Gastroesophageal sphincter (tissue), 4 donors: Measurements from ENCODE around the gene B4GALT5. TPM values are rescaled to one million over a fixed set of nuclear protein-coding genes. Genes with fewer than 3 reads are reported as not detected.

Experiments used
- ATAC-seq: fragments of 150-250 bp; one replicate; pipeline ENCODE4 v1.9.1; 2016; ENCODE audit warnings: mild to moderate bottlenecking, moderate library complexity
- H3K27ac ChIP-seq, 4 donors: fragments of 200-600 bp; sonication (generic) in 3 of 4; 1 replicate in 3 of 4; 2 replicates in 1 of 4; pipeline ENCODE4 v1.5.1; 2016 to 2019
- H3K27me3 ChIP-seq: fragments of 200-600 bp; sonication (generic); one replicate; pipeline ENCODE4 v1.5.1; 2019
- H3K36me3 ChIP-seq, 2 donors: fragments of 200-600 bp; sonication (generic); one replicate each; pipeline ENCODE4 v1.5.1; 2019; ENCODE audit warnings: control low read depth in 1 of 2
- H3K4me1 ChIP-seq, 3 donors: fragments of 200-600 bp; sonication (generic); 1 replicate in 2 of 3; 2 replicates in 1 of 3; pipeline ENCODE4 v1.5.1; 2016 to 2019; ENCODE audit warnings: control low read depth in 2 of 3
- H3K4me3 ChIP-seq, 2 donors: fragments of 200-600 bp; sonication (generic); one replicate each; pipeline ENCODE4 v1.5.1; 2019; ENCODE audit warnings: mild to moderate bottlenecking in 1 of 2, moderate library complexity in 1 of 2
- H3K9me3 ChIP-seq, 3 donors: fragments of 200-600 bp; sonication (generic); one replicate each; pipeline ENCODE4 v1.5.1; 2017 to 2019; ENCODE audit warnings: control low read depth in 2 of 3
- EP300 ChIP-seq: sonication (generic); formaldehyde crosslinking; IDR thresholded peaks from one replicate; pipeline ENCODE4 v1.6.1; 2017; ENCODE audit warnings: antibody characterized with exemption, mild to moderate bottlenecking
- POLR2A ChIP-seq, 2 donors: fragments of 450-650 bp; IDR thresholded peaks; one replicate each; pipeline ENCODE4 v1.6.1; 2017; ENCODE audit warnings: antibody characterized with exemption in 2 of 2, mild to moderate bottlenecking in 2 of 2, moderate library complexity in 1 of 2
- POLR2AphosphoS5 ChIP-seq: sonication (generic); formaldehyde crosslinking; IDR thresholded peaks from one replicate; pipeline ENCODE4 v1.6.1; 2017; ENCODE audit warnings: antibody characterized with exemption
- WGBS, 2 donors: methylation state at CpG; one replicate each; pipeline ENCODE4 v1.1.5; 2018; ENCODE audit warnings: low coverage in 1 of 2; 5-methylcytosine and 5-hydroxymethylcytosine counted together
- total RNA-seq, 4 donors: library from RNA; depleted of rRNA; stranded (reverse); fragments of >200 nt; gene quantifications; one replicate each; pipeline ENCODE4 v1.1.0, GENCODE V29; 2016
- TF ChIP-seq, protein P1 (sequence below), 4 experiments: fragments of 200-600 bp in 2 of 4; fragments of 450-650 bp in 2 of 4; sonication (generic) in 1 of 4; IDR thresholded peaks; one replicate each; pipeline ENCODE4 v1.5.1; 2017 to 2019; ENCODE audit warnings: antibody characterized with exemption in 4 of 4, mild to moderate bottlenecking in 2 of 4, moderate library complexity in 2 of 4

B4GALT5 gene
- total RNA-seq, 4 donors from 2014 or later = 20.2 to 35.6 (median 28.8) TPM

DNA sequence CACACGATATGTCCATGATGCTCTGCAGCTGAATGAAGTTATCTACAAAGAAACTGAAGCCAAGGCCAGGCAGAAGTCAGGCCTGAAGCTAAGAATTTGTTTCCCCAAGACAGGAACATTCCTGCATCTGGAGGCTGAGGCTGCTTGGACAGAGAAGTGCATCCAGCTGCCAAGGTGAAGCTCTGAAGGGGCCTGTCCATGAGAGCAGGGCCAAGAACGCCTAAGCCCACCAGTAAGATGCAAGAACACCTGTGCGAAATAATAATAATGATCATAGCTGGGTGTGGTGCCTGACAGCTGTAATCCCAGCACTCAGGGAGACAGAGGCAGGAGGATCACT, 37.7 kb upstream of the B4GALT5 start:
- Histone ChIP-seq H3K36me3 (no peaks in the 10 kb centered on the region), H3K9me3 (no peaks in the 10 kb centered on the region), H3K4me1 (peaks cover 2 to 28% (median 10%) of the 10 kb centered on the region in 3 donors), H3K4me3 (no peak overlapping the region), H3K27me3 (no peaks in the 10 kb centered on the region), H3K27ac (no peak overlapping the region)
- no peak for ATAC-seq
- WGBS, 2 donors = 45% methylated on average over 2 of the region's 3 CpGs; no CpG with 5 or more reads in 1 of the 2 donors
- TF ChIP-seq POLR2AphosphoS5 = no peak
- no peak for TF ChIP-seq EP300
- TF ChIP-seq, protein P1, sequence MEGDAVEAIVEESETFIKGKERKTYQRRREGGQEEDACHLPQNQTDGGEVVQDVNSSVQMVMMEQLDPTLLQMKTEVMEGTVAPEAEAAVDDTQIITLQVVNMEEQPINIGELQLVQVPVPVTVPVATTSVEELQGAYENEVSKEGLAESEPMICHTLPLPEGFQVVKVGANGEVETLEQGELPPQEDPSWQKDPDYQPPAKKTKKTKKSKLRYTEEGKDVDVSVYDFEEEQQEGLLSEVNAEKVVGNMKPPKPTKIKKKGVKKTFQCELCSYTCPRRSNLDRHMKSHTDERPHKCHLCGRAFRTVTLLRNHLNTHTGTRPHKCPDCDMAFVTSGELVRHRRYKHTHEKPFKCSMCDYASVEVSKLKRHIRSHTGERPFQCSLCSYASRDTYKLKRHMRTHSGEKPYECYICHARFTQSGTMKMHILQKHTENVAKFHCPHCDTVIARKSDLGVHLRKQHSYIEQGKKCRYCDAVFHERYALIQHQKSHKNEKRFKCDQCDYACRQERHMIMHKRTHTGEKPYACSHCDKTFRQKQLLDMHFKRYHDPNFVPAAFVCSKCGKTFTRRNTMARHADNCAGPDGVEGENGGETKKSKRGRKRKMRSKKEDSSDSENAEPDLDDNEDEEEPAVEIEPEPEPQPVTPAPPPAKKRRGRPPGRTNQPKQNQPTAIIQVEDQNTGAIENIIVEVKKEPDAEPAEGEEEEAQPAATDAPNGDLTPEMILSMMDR (IDR thresholded peaks at IDR 0.05) = no peak
- TF ChIP-seq POLR2A (IDR thresholded peaks at IDR 0.05) = no peak

DNA sequence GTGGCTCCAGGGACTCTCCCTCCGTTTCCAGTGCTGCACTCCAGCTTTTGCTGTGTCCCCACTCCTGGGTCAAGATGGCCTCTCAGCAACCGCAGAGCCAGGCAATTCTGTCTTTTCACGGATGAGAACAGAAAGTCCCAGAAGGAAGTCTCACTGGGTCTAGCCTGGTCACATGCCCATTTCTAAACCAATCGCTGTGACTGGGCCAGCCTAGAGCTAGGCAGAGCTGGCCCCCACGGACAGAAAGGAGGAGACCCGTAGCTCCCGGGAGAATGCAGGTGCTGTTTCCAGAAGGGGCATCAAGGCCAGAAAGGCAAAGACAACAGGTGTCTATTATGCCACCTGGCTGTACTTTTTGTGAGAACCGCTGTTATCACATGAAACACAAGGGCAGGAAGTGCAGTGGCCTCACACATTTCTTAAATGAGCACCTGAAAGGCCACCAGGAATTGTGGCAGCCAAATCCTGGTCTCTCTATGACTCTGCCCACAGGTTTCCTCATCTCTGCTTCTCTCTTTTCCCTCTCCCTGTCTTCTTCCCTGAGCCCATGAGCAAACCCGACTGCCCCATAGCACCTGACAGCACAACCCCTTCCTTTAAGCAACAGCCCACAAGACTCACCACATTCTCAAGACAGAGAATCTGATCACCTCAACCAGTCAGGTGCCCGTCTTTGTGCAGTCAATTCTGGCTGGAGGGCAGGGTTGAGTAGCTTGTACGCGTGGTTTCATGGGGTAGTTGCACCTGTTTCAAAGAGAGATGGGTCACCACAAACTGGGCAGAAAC, 37.1 kb upstream of the B4GALT5 start:
- H3K4me1 ChIP-seq = peaks cover 2 to 28% (median 10%) of the 10 kb centered on the region in 3 donors
- H3K9me3 ChIP-seq = no peaks in the 10 kb centered on the region
- ATAC-seq = no peak
- no peaks in the 10 kb centered on the region for H3K36me3 ChIP-seq
- H3K27ac ChIP-seq = peak overlapping the region in 1 of 4 donors; percentile 20
- no peaks in the 10 kb centered on the region for H3K27me3 ChIP-seq
- no peak for TF ChIP-seq EP300
- TF ChIP-seq, protein P1 (IDR thresholded peaks at IDR 0.05) = no peak
- no peak for TF ChIP-seq POLR2AphosphoS5
- TF ChIP-seq POLR2A (IDR thresholded peaks at IDR 0.05) = no peak
- 64 to 91% methylated on average over 7 to 8 of the region's 12 CpGs for WGBS, 2 donors
- H3K4me3 ChIP-seq = no peak overlapping the region

DNA sequence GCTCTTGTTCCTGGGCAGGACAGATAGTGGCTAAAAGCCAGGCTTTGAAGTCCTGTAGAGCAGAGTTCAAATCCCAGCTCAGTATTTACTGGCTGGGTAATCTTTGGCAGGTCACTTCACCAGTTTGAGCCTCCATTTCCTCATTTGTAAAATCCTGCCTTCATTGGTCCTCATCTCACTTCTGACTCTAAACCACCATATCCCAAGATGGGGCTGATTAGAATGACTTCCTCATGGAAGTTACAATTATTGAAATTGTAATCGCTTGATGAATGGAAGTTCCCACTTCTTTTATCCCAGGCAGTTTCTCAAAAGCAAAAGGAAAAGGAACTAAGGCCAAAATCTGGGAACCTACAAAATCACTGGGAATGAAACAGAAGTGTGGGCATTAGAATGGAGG, 35.9 kb upstream of the B4GALT5 start:
- 71 to 100% methylated on average over 1 of the region's 1 CpG for WGBS, 2 donors
- H3K4me1 ChIP-seq = peaks cover 2 to 28% (median 10%) of the 10 kb centered on the region in 3 donors
- no peak overlapping the region for H3K4me3 ChIP-seq
- ATAC-seq = no peak
- H3K27ac ChIP-seq = no peak overlapping the region
- no peaks in the 10 kb centered on the region for H3K36me3 ChIP-seq
- H3K9me3 ChIP-seq = no peaks in the 10 kb centered on the region
- no peaks in the 10 kb centered on the region for H3K27me3 ChIP-seq
- TF ChIP-seq POLR2A (IDR thresholded peaks at IDR 0.05) (no peak), EP300 (no peak), POLR2AphosphoS5 (no peak)
- TF ChIP-seq, protein P1 (IDR thresholded peaks at IDR 0.05) = no peak

DNA sequence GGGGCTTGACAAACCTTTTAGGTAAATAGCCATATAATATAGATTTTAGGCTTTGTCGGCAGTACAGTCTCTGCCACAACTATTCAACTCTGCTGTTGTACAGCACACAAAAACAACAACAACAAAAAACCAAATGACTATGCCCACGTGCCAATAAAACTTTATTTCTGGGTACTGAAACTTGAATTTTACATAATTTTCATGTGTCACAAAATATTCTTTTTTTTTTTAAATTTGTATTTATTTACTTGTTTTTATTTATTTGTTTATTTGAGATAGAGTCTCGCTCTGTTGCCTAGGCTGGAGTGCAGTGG, 34.8 kb upstream of the B4GALT5 start:
- no peak for ATAC-seq
- 91 to 97% methylated on average over 3 of the region's 3 CpGs for WGBS, 2 donors
- Histone ChIP-seq H3K4me3 (no peak overlapping the region), H3K27me3 (no peaks in the 10 kb centered on the region), H3K36me3 (no peaks in the 10 kb centered on the region), H3K9me3 (no peaks in the 10 kb centered on the region), H3K27ac (peak overlapping the region; percentile 55 to 82 (median 74)), H3K4me1 (peaks cover 2 to 28% (median 10%) of the 10 kb centered on the region in 3 donors)
- TF ChIP-seq, protein P1 (IDR thresholded peaks at IDR 0.05) = no peak
- TF ChIP-seq EP300 (no peak), POLR2AphosphoS5 (no peak), POLR2A (IDR thresholded peaks at IDR 0.05) (no peak)
